Activated naive CD4-positive, alpha-beta T cell treated with anti-CD3 and anti-CD28 coated beads, Interleukin-2, amount 50 U/mL, for 24 hours (primary cell): ENCODE data around the gene GLDN.
"Not testable (repeated sequence)": the region's sequence is repeated elsewhere in the genome, so short reads cannot be mapped to it uniquely, and the experiment has no call there.

Experiments
- H3K27ac Mint-ChIP-seq: one replicate; pipeline ENCODE4 v1.8.0; 2021; ENCODE audit warnings: mild to moderate bottlenecking, mixed read lengths
- H3K27me3 Mint-ChIP-seq: one replicate; pipeline ENCODE4 v1.8.0; 2021; ENCODE audit warnings: mixed read lengths
- H3K36me3 Mint-ChIP-seq: one replicate; pipeline ENCODE4 v1.8.0; 2021; ENCODE audit warnings: mixed read lengths
- H3K4me1 Mint-ChIP-seq: one replicate; pipeline ENCODE4 v1.8.0; 2021; ENCODE audit warnings: mixed read lengths
- H3K4me3 Mint-ChIP-seq: one replicate; pipeline ENCODE4 v1.8.0; 2021; ENCODE audit warnings: mild to moderate bottlenecking, mixed read lengths
- H3K9me3 Mint-ChIP-seq: one replicate; pipeline ENCODE4 v1.8.0; 2021; ENCODE audit warnings: mixed read lengths

GLDN gene

GRCh38 chr15:51416129-51416528, 74.7 kb downstream of the GLDN start:
- Mint-ChIP-seq H3K27ac (no peak overlapping the region), H3K9me3 (no peaks in the 10 kb centered on the region), H3K27me3 (peaks cover 2% of the 10 kb centered on the region), H3K4me1 (no peaks in the 10 kb centered on the region), H3K4me3 (no peak overlapping the region), H3K36me3 (no peaks in the 10 kb centered on the region)

GRCh38 chr15:51423040-51423439, 81.6 kb downstream of the GLDN start:
- H3K4me1 Mint-ChIP-seq, H3K36me3 Mint-ChIP-seq, H3K9me3 Mint-ChIP-seq, H3K4me3 Mint-ChIP-seq, H3K27me3 Mint-ChIP-seq, H3K27ac Mint-ChIP-seq: not testable (repeated sequence)

GRCh38 chr15:51424780-51425179, 83.3 kb downstream of the GLDN start:
- H3K36me3 Mint-ChIP-seq, result no peaks in the 10 kb centered on the region
- no peak overlapping the region for H3K27ac Mint-ChIP-seq
- H3K4me1 Mint-ChIP-seq, result no peaks in the 10 kb centered on the region

GRCh38 chr15:51425517-51426040, 84.1 kb downstream of the GLDN start:
- Mint-ChIP-seq H3K9me3 (no peaks in the 10 kb centered on the region), H3K4me1 (no peaks in the 10 kb centered on the region), H3K4me3 (no peak overlapping the region), H3K27me3 (peaks cover 2% of the 10 kb centered on the region), H3K36me3 (no peaks in the 10 kb centered on the region), H3K27ac (no peak overlapping the region)

More at GRCh38 chr15:51424780-51425179, 83.3 kb downstream of the GLDN start:
- H3K9me3 Mint-ChIP-seq, result no peaks in the 10 kb centered on the region
- H3K27me3 Mint-ChIP-seq, result peaks cover 2% of the 10 kb centered on the region
- H3K4me3 Mint-ChIP-seq, result no peak overlapping the region

- Mint-ChIP-seq H3K36me3 (no peaks in the 10 kb centered on the region), H3K4me3 (no peak overlapping the region), H3K27ac (no peak overlapping the region), H3K4me1 (no peaks in the 10 kb centered on the region), H3K27me3 (peaks cover 4% of the 10 kb centered on the region), H3K9me3 (peaks cover 12% of the 10 kb centered on the region)
These were observed 97.1 kb downstream of the GLDN start for GRCh38 chr15:51438526-51438925.

- Mint-ChIP-seq H3K9me3 (peaks cover 6% of the 10 kb centered on the region), H3K27me3 (peaks cover 2% of the 10 kb centered on the region), H3K27ac (no peak overlapping the region), H3K36me3 (no peaks in the 10 kb centered on the region), H3K4me3 (no peak overlapping the region), H3K4me1 (no peaks in the 10 kb centered on the region)
These were observed 101.9 kb downstream of the GLDN start for GRCh38 chr15:51443282-51443914.

- Mint-ChIP-seq H3K27ac (no peak overlapping the region), H3K36me3 (no peaks in the 10 kb centered on the region), H3K4me1 (no peaks in the 10 kb centered on the region), H3K9me3 (no peaks in the 10 kb centered on the region), H3K27me3 (no peaks in the 10 kb centered on the region), H3K4me3 (no peak overlapping the region)
These were observed 102.7 kb downstream of the GLDN start for GRCh38 chr15:51444112-51444511.

GRCh38 chr15:51444807-51445206, 103.4 kb downstream of the GLDN start:
- no peaks in the 10 kb centered on the region for H3K9me3 Mint-ChIP-seq
- no peaks in the 10 kb centered on the region for H3K4me1 Mint-ChIP-seq
- H3K27ac Mint-ChIP-seq, result no peak overlapping the region
- H3K27me3 Mint-ChIP-seq, result no peaks in the 10 kb centered on the region
- H3K36me3 Mint-ChIP-seq, result no peaks in the 10 kb centered on the region
- no peak overlapping the region for H3K4me3 Mint-ChIP-seq

GRCh38 chr15:51446029-51446744, 104.7 kb downstream of the GLDN start:
- H3K27me3 Mint-ChIP-seq, H3K4me3 Mint-ChIP-seq, H3K27ac Mint-ChIP-seq, H3K9me3 Mint-ChIP-seq, H3K36me3 Mint-ChIP-seq, H3K4me1 Mint-ChIP-seq: not testable (repeated sequence)

GRCh38 chr15:51447855-51448621, 106.6 kb downstream of the GLDN start:
- H3K9me3 Mint-ChIP-seq, result no peaks in the 10 kb centered on the region
- no peak overlapping the region for H3K27ac Mint-ChIP-seq
- no peak overlapping the region for H3K4me3 Mint-ChIP-seq
- no peaks in the 10 kb centered on the region for H3K27me3 Mint-ChIP-seq
- no peaks in the 10 kb centered on the region for H3K4me1 Mint-ChIP-seq
- peaks cover 2% of the 10 kb centered on the region for H3K36me3 Mint-ChIP-seq

- no peaks in the 10 kb centered on the region for H3K4me1 Mint-ChIP-seq
- H3K27ac Mint-ChIP-seq, result no peak overlapping the region
- no peak overlapping the region for H3K4me3 Mint-ChIP-seq
- H3K9me3 Mint-ChIP-seq, result no peaks in the 10 kb centered on the region
- peaks cover 2% of the 10 kb centered on the region for H3K36me3 Mint-ChIP-seq
- H3K27me3 Mint-ChIP-seq, result no peaks in the 10 kb centered on the region
These were observed 107.4 kb downstream of the GLDN start for GRCh38 chr15:51448622-51449399.

GRCh38 chr15:51450001-51450400, 108.5 kb downstream of the GLDN start:
- Mint-ChIP-seq H3K9me3 (no peaks in the 10 kb centered on the region), H3K27me3 (no peaks in the 10 kb centered on the region), H3K27ac (no peak overlapping the region), H3K4me1 (no peaks in the 10 kb centered on the region), H3K36me3 (peaks cover 2% of the 10 kb centered on the region), H3K4me3 (no peak overlapping the region)
